Caki2 (cell line): ENCODE data around the gene ZNF416. TPM values are rescaled to one million over a fixed set of nuclear protein-coding genes. Genes with fewer than 3 reads are reported as not detected.

Source experiments
- DNase-seq: peaks from one replicate; pipeline ENCODE4 v3.0.0-alpha.2; 2015; ENCODE audit warnings: low read depth
- in situ Hi-C: cut with HindIII; loops from 2 replicates; pipeline ENCODE4 v1.10.0; 2016; ENCODE audit warnings: low sequenced_read_pairs, low pct_unique_long_range_greater_than_20kb, mixed read lengths
- total RNA-seq: library from RNA; depleted of rRNA; stranded (reverse); fragments of >200 nt; shearing (Covaris generic); gene quantifications from 2 replicates; pipeline ENCODE4 v1.2.3, GENCODE V29; 2014; ENCODE audit warnings: low replicate concordance; rRNA removed

ZNF416 gene
- total RNA-seq, 1 experiment from 2014 or later: 14.8 TPM

DNA sequence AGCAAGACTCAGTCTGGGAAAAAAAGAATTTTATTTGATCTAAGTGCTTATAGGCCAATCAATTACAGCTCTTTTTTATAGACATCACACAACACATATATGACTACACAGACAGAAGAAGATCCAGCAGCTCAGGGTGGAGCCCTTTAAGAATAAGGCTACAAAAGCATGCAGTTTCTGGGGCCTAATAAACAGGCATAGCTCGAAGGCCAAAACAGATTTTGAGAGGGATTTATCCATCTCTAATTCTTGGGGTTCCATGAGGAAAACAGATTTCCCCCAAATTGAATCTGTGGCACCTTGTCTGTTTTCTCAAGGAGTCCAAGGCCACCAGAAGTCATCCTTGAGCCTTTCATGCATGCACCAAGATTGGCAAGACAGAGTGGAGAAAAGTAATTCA is 15.2 kb downstream of the ZNF416 start:
- in situ Hi-C loops: no loop called here
- no peak for DNase-seq

DNA sequence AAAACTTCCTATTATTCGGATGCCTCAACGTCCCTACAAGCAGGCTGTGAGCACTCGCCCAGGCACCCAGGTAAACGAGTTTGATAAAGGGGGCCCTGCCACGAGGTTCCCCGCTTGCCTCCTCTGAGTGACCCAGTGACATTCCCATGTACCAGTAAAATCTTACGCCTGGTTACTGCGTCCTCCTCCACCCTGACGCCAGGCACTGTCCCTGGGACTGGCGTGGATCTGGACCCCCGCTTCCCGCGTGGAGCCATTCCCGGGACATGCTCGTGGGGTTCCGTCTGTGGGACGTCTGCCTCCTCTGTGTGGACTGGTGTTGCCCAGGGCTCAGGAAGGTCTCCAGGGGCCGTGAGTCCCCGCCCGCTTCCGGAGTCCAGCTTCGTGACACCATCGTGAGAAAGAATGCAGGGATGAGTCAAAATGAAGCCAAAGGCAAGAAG is 18.6 kb downstream of the ZNF416 start:
- DNase-seq: peak; percentile 20
- in situ Hi-C loops: no loop called here

DNA sequence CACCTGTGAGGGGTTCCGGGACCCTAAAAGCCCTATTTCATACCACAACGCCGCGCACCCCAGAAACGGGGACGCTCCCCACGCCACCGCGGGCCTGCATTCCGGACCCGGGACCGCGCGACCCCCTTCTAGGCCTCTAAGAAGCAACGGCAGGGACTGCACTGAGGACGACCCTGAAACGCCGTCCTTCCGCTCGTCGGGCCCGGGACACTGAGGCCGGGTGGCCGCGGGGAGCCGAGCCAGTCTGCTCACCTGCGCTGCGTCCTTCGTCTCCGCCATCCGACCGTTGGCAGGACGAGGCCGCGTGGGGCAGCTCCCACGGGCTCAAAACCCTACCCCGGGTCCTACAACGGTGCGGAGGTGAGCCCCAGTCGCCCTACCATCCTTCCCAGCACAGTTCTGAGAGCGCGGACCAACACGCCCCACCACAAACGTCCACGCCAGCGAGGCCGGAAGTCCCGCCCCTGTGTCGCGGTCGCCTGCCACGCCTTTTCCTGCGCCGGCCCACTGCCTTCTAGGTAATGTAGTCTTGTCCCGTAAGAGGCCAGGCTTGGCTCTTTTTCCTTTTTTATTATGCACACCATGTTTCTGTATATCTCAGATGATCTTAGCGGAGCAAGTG is 19.2 kb downstream of the ZNF416 start, which contains the start of gene ZNF550:
TSS of gene ZNF550 (minus strand) at position 460 of the 622 bp plus-strand sequence. CDS start at position 279, 181 bp downstream.
- DNase-seq: peak; percentile 82
- in situ Hi-C loops: no loop called here

DNA sequence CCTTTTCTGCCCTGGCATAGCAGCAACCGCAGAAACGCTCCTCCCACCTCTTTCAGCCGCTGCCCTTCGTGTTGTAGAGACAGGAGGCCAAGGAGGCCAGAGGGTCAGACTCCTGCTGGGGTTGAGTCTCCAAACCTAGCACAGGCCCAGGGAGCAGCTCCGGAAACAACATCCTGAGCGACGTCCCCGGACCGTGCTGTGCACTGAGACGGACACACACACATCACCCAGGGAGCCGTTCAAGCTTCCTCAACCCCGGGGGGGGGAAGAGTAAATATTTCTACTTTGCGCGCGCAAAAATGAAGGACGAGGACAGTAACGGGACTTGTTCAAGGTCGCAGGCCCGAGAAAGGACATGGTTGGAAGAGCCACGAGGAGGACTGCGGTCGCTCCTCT is 19.7 kb downstream of the ZNF416 start:
- in situ Hi-C loops: no loop called here
- DNase-seq: peak; percentile 36

DNA sequence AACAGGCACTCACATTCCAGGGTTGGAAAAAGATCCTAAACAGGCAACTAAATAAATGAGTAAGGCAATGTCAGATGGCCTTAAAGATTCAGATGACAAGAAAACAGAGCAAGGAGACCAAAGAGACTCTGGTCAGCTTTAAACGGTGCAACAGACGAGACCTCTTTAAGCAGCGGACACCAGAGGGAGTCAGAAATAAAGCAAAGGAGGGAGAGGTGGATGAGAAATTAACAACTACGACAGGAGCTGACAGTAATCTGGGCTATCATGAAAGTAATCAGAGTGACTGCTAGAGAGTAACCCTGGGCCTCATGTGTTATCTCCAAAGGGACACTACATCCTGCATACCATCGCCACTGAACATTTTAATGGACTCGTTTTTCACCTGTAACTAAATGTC is 20.2 kb downstream of the ZNF416 start:
- in situ Hi-C loops: no loop called here
- peak; percentile 32 for DNase-seq

DNA sequence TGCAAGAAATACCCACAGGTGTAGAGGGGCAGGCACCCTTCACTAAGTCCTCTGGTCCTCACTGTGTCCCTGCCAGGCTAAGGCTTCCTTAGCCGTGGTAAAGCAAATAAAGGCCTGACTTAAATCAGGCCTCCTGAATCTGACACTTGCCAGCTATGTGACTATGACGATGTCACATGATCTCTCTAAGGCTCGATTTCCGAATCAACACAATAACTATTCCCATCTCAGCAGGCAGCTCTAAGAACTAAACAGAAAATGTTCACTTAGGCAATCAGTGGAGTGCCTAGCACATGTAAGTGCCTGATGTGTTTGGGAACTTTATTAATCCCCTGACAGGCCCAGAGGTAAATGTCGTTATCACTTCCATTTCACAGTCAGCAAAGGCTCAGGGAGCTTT is 21.1 kb downstream of the ZNF416 start:
- in situ Hi-C loops: no loop called here
- DNase-seq: no peak

DNA sequence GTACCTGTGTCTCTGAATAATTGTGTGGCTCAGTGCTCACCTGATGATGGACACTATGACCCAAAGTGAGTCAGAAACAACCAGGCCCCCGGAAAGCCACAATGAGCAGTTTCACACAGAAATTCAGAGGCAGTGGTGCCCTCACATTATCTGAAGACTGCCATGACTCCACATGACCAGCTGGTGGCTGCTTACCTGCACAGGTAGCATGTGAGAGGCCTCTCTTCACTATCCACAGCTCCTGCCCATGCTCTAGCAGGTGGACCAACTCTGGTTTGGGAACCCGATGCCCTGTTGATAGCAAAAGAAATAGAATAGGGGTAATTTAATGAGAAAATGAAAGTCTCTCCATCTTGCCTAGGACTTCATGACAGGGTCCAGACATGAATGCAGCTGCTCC is 26.3 kb downstream of the ZNF416 start:
- in situ Hi-C loops: no loop called here
- no peak for DNase-seq

DNA sequence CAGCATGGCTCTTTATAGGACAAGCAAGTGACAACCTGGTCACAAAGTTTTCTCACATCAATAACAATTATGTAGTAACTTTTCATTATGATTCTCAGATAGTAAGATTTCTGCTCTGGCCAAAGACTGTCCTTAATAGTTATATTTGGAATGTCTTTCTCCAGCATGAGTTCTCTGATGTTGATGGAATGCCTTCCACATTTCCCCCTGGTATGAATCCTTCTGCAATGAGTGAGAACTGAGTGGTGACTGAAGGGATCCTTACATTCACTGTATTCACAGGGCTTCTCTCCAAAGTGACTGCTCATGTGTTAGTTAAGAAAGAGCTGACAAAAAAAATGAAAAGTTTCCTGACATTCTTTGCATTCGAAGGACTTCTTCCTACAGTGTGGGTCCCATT is 32.2 kb downstream of the ZNF416 start:
- DNase-seq: no peak
- in situ Hi-C loops: no loop called here

DNA sequence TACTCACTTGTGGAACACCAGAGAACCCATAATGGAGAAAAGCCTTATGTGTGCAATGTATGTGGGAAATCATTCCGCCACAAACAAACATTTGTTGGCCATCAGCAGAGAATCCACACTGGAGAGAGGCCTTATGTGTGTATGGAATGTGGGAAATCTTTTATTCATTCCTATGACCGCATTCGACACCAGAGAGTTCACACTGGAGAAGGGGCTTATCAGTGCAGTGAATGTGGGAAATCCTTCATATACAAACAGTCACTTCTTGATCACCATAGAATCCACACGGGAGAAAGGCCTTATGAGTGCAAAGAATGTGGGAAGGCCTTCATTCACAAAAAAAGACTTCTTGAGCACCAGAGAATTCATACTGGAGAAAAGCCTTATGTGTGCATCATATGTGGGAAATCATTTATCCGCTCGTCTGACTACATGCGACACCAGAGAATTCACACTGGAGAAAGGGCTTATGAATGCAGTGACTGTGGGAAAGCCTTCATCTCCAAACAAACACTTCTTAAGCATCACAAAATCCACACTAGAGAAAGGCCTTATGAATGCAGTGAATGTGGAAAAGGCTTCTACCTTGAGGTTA is 40.7 kb downstream of the ZNF416 start:
- in situ Hi-C loops: no loop called here

DNA sequence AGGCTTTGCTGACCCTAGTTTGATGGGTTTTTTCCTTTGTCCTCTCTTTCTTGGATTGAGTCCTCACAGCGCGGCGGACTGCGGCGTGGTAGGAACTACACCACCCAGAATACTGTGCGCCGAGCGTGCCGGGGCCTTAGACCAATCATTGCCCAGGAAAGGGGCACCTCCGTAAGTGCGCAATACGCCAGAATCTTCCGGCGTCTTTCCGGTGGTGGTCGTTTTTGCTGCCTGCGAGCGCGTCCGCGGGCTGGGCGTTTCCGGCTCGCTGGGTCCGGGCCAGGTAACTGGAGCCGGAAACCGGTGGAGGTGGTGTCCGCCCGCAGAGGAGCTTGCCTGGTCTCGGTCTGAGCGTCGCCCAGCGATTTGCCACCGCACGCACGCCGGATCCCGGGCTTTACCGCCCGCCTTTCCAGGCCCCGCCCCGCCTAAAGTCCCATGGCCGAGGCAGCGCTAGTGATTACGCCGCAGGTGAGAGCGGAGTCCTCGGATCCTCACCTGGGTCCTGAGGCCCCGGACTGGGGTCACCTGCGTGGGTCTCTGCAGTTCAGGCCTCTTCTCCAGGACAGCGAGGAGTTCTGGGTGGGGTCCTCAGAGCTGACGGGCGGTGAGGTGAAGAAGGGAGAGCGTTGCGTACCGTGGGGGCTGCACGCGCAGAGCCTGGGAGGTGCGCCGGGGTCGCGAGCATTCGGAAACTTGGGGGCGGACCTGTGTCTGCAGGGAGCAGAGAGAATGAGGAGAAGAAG is 51.4 kb downstream of the ZNF416 start, which contains the start of gene ZNF549:
TSS of gene ZNF549 (plus strand) at position 221 of the 746 bp plus-strand sequence. CDS start at position 439, 218 bp downstream.
- in situ Hi-C loops: no loop called here

More for the DNA sequence above, 40.7 kb downstream of the ZNF416 start:
- peak; percentile 22 for DNase-seq

More for the DNA sequence above, 51.4 kb downstream of the ZNF416 start, which contains the start of gene ZNF549:
- DNase-seq: peak; percentile 85

Other genes starting within 250 kb of the ZNF416 start
- 13.0 and 15.1 TPM in 2 replicates for gene ZNF304, start 227.6 kb downstream of the ZNF416 start, total RNA-seq
- gene TRAPPC2B, start 215.4 kb downstream of the ZNF416 start, total RNA-seq: 31.4 and 34.3 TPM in 2 replicates
- 3.1 and 8.7 TPM in 2 replicates for gene ZNF547, start 215.4 kb downstream of the ZNF416 start, total RNA-seq
- gene ZNF548, start 189.1 kb downstream of the ZNF416 start, total RNA-seq: 11.6 and 15.1 TPM in 2 replicates
- gene ZNF17, start 167.8 kb downstream of the ZNF416 start, total RNA-seq: 2.2 and 5.8 TPM in 2 replicates
- 17.8 and 20.7 TPM in 2 replicates for gene ZNF749, start 143.6 kb downstream of the ZNF416 start, total RNA-seq
- gene VN1R1, start 121.8 kb downstream of the ZNF416 start, total RNA-seq: not detected in 2 replicates
- 13.1 and 14.0 TPM in 2 replicates for gene ZNF772, start 101.3 kb downstream of the ZNF416 start, total RNA-seq
- gene ZNF419, start 91.2 kb downstream of the ZNF416 start, total RNA-seq: 11.7 and 22.1 TPM in 2 replicates
- gene ZNF773, start 79.0 kb downstream of the ZNF416 start, total RNA-seq: 10.6 and 12.5 TPM in 2 replicates
- 1.5 and 3.3 TPM in 2 replicates for gene ZNF549, start 51.6 kb downstream of the ZNF416 start, total RNA-seq
- 5.5 and 14.9 TPM in 2 replicates for gene ZNF550, start 19.0 kb downstream of the ZNF416 start, total RNA-seq
- gene ZIK1, start 5.2 kb upstream of the ZNF416 start, total RNA-seq: 4.3 and 6.9 TPM in 2 replicates
- 5.2 and 13.3 TPM in 2 replicates for gene ZNF530, start 21.0 kb upstream of the ZNF416 start, total RNA-seq
- gene ZNF134, start 35.3 kb upstream of the ZNF416 start, total RNA-seq: 9.4 and 17.0 TPM in 2 replicates
- gene ZNF211, start 54.3 kb upstream of the ZNF416 start, total RNA-seq: 4.1 and 8.3 TPM in 2 replicates
- gene ZSCAN4, start 90.0 kb upstream of the ZNF416 start, total RNA-seq: not detected in 2 replicates
- gene ZNF551, start 103.1 kb upstream of the ZNF416 start, total RNA-seq: 7.8 and 23.9 TPM in 2 replicates
- gene ZNF154, start 130.3 kb upstream of the ZNF416 start, total RNA-seq: not detected in 2 replicates
- gene ZNF671, start 148.7 kb upstream of the ZNF416 start, total RNA-seq: not detected in 2 replicates
- gene ZNF776, start 167.9 kb upstream of the ZNF416 start, total RNA-seq: 4.0 and 19.4 TPM in 2 replicates
- gene ZNF586, start 190.8 kb upstream of the ZNF416 start, total RNA-seq: 12.9 and 18.7 TPM in 2 replicates
- 2.5 and 8.1 TPM in 2 replicates for gene ZNF552, start 236.0 kb upstream of the ZNF416 start, total RNA-seq